Measurements from ENCODE around the gene CYTH2. TPM values are rescaled to one million over a fixed set of nuclear protein-coding genes. Genes with fewer than 3 reads are reported as not detected.

CYTH2 gene
- total and polyA plus RNA-seq, 2 of the 8 experiments (the other 6 are each of a cell fraction or from before 2014, with no cell fraction given): 43.7 to 71.4 TPM

DNA sequence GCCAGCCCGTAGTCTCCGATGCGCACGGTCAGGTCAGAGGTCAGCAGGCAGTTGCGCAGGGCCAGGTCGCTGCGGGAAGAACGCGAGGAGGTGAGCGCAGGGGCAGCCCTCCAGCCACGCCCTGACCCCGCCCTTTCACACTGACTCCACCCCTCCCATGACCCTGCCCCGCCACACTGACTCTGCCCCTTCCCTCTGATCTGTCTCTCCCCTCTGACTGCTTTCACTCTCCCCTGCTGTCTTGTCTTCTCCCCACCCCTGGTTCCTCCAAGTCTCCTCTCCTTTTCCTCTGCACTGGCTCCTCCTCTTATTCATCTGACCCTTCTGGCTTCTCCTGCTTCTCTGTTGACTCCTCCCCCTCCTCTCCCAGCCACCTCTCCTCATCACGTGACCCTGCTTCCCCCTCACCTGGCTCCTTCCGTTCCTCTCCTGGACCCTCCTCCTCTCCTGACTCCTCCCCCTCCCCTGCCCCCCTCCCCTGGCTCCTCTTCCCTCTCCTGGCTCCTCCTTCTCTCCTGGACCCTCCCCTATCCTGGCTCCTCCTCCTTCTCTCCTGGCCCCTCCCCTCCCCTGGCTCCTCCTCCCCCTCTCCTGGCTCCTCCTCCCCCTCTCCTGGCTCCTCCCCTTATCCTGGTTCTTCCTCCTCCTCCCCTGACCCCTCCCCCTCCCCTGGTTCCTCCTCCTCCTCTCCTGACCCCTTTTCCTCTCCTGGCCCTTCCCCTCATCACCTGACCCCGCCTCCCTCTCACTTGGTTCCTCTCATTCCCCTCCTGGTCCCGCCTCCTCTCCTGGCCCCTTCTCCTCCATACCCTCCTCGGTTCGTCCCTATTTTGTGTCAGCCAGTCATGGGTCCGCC, 32.6 kb downstream of the CYTH2 start (continued):
- TF ChIP-seq CHD1 (IDR thresholded peaks at IDR 0.05; ENCODE audit: low read depth, low read length) (no peak), ZNF274 (IDR thresholded peaks at IDR 0.05; ENCODE audit: borderline replicate concordance, extremely low read depth, low read length) (no peak), HDAC2 (IDR thresholded peaks at IDR 0.05; ENCODE audit: borderline replicate concordance in 1 of 2, low read depth in 2 of 2, low read length in 2 of 2) (no peak), NRF1 (IDR thresholded peaks at IDR 0.05; ENCODE audit: low read depth, low read length) (peak; percentile 42), CREB1 (IDR thresholded peaks at IDR 0.05) (peak; percentile 43; the same call in 1 of the 2 replicates), MAFK (IDR thresholded peaks at IDR 0.05; ENCODE audit: low read depth, low read length) (no peak), KDM1A (IDR thresholded peaks at IDR 0.05; ENCODE audit: borderline replicate concordance, low read length) (no peak), BACH1 (IDR thresholded peaks at IDR 0.05; ENCODE audit: low read length) (no peak), ASH2L (IDR thresholded peaks at IDR 0.05; ENCODE audit: low read length) (no peak), TBP (IDR thresholded peaks at IDR 0.05; ENCODE audit: low read depth, low read length) (no peak), EP300 (IDR thresholded peaks at IDR 0.05; ENCODE audit: borderline replicate concordance in 1 of 2, low read depth in 2 of 2, low read length in 2 of 2) (0 out of 3 replicates have a peak, but pooled peaks of 1 of the 2 experiments have one; percentile 7), RNF2 (IDR thresholded peaks at IDR 0.05; ENCODE audit: borderline replicate concordance, low read depth, low read length, missing control alignments, poor library complexity, severe bottlenecking) (no peak), JUND (IDR thresholded peaks at IDR 0.05; ENCODE audit: low read length) (no peak), POLR2A (IDR thresholded peaks at IDR 0.05; ENCODE audit: control extremely low read depth in 1 of 2, low read depth in 2 of 2, low read length in 2 of 2) (no peak)
- TF ChIP-seq, protein P1, sequence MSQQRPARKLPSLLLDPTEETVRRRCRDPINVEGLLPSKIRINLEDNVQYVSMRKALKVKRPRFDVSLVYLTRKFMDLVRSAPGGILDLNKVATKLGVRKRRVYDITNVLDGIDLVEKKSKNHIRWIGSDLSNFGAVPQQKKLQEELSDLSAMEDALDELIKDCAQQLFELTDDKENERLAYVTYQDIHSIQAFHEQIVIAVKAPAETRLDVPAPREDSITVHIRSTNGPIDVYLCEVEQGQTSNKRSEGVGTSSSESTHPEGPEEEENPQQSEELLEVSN (IDR thresholded peaks at IDR 0.05): no peak
